Psoas muscle (tissue), 8 donors: ENCODE data around the gene UTY. TPM values are rescaled to one million over a fixed set of nuclear protein-coding genes. Genes with fewer than 3 reads are reported as not detected.

Source experiments
- ATAC-seq, 4 donors: fragments of 200-7000 bp; cut with Tn5 transposase; one replicate each; pipeline ENCODE4 v1.9.1; 2020; ENCODE audit warnings: moderate library complexity in 3 of 4, mild to moderate bottlenecking in 2 of 4
- DNase-seq, 2 donors: peaks; one replicate each; pipeline ENCODE4 v3.0.0-alpha.2; 2020
- H3K27ac ChIP-seq: fragments of 200-600 bp; one replicate; pipeline ENCODE4 v1.8.0; 2022
- H3K27me3 ChIP-seq, 3 donors: fragments of 200-600 bp in 1 of 3; one replicate each; pipeline versions ENCODE4 v1.6.1 to v1.8.0; 2013 to 2022; ENCODE audit warnings: low read length in 2 of 3, mild to moderate bottlenecking in 2 of 3, moderate library complexity in 1 of 3; ENCODE audit not compliant: insufficient read depth in 3 of 3
- H3K36me3 ChIP-seq, 2 donors: fragments of 200-600 bp in 1 of 2; one replicate each; pipeline versions ENCODE4 v1.6.1 to v1.8.0; 2013 to 2022; ENCODE audit warnings: low read depth in 1 of 2, mild to moderate bottlenecking in 1 of 2, moderate library complexity in 1 of 2; ENCODE audit not compliant: insufficient read depth in 1 of 2
- H3K4me1 ChIP-seq: fragments of 200-600 bp; one replicate; pipeline ENCODE4 v1.8.0; 2022
- H3K4me3 ChIP-seq: fragments of 200-600 bp; one replicate; pipeline ENCODE4 v1.8.0; 2022; ENCODE audit warnings: mild to moderate bottlenecking
- H3K9me3 ChIP-seq: fragments of 200-600 bp; one replicate; pipeline ENCODE4 v1.8.0; 2022
- WGBS, 3 donors: extraction: QIAGEN DNeasy Blood & Tissue Kit; methylation state at CpG; one replicate each; pipeline versions ENCODE4 v1.1.6 to v1.1.7; 2013; 5-methylcytosine and 5-hydroxymethylcytosine counted together
- intact Hi-C, 2 donors: fragments of 100-400 bp; cut with DNase I; formaldehyde crosslinking; loops; one replicate each; pipeline versions ENCODE4 v1.11.0 to v1.14.2; 2022
- long read RNA-seq, 2 donors: library from polyadenylated mRNA; unstranded; transcript quantifications; one replicate each; pipeline ENCODE4 v2.0.0, GENCODE V29; 2021
- polyA plus RNA-seq, 3 donors: library from polyadenylated mRNA; stranded (reverse); fragments of 200-250 nt; gene quantifications; one replicate each; pipeline ENCODE4 v1.2.3, GENCODE V29; 2013
- total RNA-seq, 4 donors: library from RNA; stranded (reverse); fragmentation: NEBNext Ultra II Directional in 2 of 4; extraction: Animal tissue kit (Norgen Biotek cat#: 25700) in 2 of 4; gene quantifications; one replicate each; pipeline versions ENCODE4 v1.2.1 to v1.2.4, GENCODE V29; 2021 to 2023
- TF ChIP-seq, protein P1 (sequence below): fragments of 200-600 bp; IDR thresholded peaks from one replicate; pipeline ENCODE4 v1.8.0; 2022; ENCODE audit warnings: antibody characterized with exemption
- donor health status: healthy with polysubstance abuse.
- donor health status: DM: no; HTN: no; CAD: no; lungs with moderate emphysema.
- donor health status: Bipolar disorder and iron deficiency.
- donor health status: healthy.
- donor health status: DM: yes; HTN: yes; CAD: no.
- donor health status: DM: no; HTN: no; CAD: no.
- donor health status: DM: no; HTN: no; CAD: no.
- donor health status: DM: yes; HTN: yes; CAD: no.

UTY gene
- total RNA-seq: not detected
- 1 to 10 TPM in 2 of 3 donors, not detected in 1; 1.3 to 4.5 TPM for polyA plus RNA-seq
- long read RNA-seq, donor 1: 0 reads
- long read RNA-seq, donor 2: 0 reads

DNA sequence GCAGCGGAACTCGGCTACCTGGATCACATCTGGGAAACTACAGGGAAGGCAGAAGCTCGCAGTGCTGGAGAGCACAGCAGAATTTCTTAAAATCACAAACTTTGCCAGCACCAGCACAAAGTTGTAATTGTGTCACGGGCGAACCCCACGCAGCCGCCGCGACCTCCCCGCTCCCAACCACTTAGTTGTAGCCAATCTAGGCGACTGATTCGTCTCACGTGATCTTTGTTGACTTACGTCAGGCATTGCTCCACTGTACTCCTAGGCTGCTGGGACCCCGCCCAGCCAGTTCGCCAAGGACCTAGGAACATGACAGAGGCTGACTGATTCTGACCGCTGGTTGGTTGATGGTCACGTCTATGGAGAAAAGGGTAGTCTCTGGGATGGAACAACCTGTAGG is at the start of gene UTY:
UTY (minus strand) TSS at position 206 of the 400 bp plus-strand sequence. CDS start 368 bp downstream, outside the sequence.
- TF ChIP-seq, protein P1, sequence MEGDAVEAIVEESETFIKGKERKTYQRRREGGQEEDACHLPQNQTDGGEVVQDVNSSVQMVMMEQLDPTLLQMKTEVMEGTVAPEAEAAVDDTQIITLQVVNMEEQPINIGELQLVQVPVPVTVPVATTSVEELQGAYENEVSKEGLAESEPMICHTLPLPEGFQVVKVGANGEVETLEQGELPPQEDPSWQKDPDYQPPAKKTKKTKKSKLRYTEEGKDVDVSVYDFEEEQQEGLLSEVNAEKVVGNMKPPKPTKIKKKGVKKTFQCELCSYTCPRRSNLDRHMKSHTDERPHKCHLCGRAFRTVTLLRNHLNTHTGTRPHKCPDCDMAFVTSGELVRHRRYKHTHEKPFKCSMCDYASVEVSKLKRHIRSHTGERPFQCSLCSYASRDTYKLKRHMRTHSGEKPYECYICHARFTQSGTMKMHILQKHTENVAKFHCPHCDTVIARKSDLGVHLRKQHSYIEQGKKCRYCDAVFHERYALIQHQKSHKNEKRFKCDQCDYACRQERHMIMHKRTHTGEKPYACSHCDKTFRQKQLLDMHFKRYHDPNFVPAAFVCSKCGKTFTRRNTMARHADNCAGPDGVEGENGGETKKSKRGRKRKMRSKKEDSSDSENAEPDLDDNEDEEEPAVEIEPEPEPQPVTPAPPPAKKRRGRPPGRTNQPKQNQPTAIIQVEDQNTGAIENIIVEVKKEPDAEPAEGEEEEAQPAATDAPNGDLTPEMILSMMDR: no peak
- WGBS, 3 donors: 0 to 1% methylated on average over 18 of the region's 18 CpGs; no CpG with 5 or more reads in 1 of the 3 donors
- Histone ChIP-seq H3K4me3 (no peak within 1 kb of the TSS), H3K4me1 (no peaks in the 10 kb centered on the region), H3K27me3 (no peaks in the 10 kb centered on the region), H3K27ac (no peak within 1 kb of the TSS), H3K36me3 (no peaks in the 10 kb centered on the region), H3K9me3 (no peaks in the 10 kb centered on the region)
- no peak for DNase-seq
- ATAC-seq: no peak
- intact Hi-C loops: no loop called here

DNA sequence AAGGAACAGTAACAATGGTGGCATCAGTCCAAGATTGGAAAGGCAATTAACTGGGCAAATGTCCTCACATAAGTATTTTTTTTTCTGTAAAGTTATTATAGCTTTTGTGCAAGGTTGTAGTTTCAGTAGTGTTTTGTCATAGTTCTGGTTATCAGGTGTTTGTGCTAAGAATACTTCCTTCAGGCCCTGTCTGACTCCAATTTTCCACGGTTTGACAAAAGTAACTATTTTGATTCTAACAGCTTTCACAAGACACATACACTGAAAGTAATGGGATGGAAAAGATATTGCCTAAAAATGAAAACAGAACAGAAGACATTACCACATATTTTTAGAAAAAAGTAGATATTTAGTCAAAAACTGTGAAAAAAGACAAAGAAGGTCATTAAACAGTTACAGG is 40.6 kb upstream of the UTY start:
- TF ChIP-seq, protein P1: no peak
- Histone ChIP-seq H3K9me3 (no peaks in the 10 kb centered on the region), H3K4me3 (no peak overlapping the region), H3K36me3 (no peaks in the 10 kb centered on the region), H3K27me3 (no peaks in the 10 kb centered on the region), H3K27ac (no peak overlapping the region), H3K4me1 (no peaks in the 10 kb centered on the region)
- WGBS, 3 donors: 45 to 48% methylated on average over 1 of the region's 1 CpG; no CpG with 5 or more reads in 1 of the 3 donors
- ATAC-seq (no peak), DNase-seq (no peak)
- intact Hi-C loops: no loop called here

DNA sequence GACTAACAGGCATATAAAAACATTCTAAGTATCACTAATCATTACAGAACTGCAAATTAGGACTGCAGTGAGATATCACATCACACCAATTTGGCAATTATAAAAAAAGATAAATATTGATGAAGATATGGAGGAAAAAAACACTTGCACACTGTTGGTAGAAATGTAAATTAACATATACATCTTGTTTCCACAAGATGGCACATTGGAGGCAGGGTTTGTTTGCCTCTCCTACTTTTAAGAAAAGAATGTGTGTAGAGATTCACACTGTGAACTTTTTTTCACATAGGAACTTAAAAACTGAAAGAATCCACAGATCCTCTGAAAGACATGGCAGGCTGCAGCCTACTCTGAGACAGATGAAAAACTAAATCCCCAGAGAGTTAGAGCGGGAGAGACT is 21.4 kb upstream of the UTY start:
- Histone ChIP-seq H3K9me3 (no peaks in the 10 kb centered on the region), H3K27me3 (no peaks in the 10 kb centered on the region), H3K4me1 (no peaks in the 10 kb centered on the region), H3K4me3 (no peak overlapping the region), H3K36me3 (no peaks in the 10 kb centered on the region), H3K27ac (no peak overlapping the region)
- DNase-seq: no peak
- intact Hi-C loops: no loop called here
- ATAC-seq: no peak
- TF ChIP-seq, protein P1: no peak
- 55 to 64% methylated on average over 1 of the region's 1 CpG; no CpG with 5 or more reads in 1 of the 3 donors for WGBS, 3 donors

DNA sequence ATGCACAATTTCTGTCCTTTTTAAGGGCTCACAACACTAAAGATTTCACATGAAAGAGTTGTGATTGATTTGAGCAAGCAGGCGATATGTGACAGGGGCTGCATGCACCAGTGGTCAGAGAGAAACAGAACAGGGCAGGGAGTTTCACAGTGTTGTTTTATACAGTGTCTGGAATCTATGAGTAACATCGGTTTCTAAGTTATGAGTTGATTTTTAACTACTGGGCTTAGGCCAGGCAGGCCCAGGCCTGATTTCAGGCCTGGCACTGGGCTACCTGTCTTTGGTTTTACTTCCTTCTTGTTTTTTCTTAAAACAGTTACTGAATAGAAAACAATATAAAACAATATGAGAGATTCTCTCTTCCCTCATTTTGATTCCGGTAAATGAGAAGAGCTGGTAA is 13.9 kb upstream of the UTY start:
- no peak for ATAC-seq
- Histone ChIP-seq H3K27ac (no peak overlapping the region), H3K36me3 (no peaks in the 10 kb centered on the region), H3K9me3 (no peaks in the 10 kb centered on the region), H3K4me3 (no peak overlapping the region), H3K4me1 (no peaks in the 10 kb centered on the region), H3K27me3 (no peaks in the 10 kb centered on the region)
- DNase-seq: no peak
- 90 to 91% methylated on average over 3 of the region's 3 CpGs; no CpG with 5 or more reads in 1 of the 3 donors for WGBS, 3 donors
- intact Hi-C loops: no loop called here
- TF ChIP-seq, protein P1: no peak

DNA sequence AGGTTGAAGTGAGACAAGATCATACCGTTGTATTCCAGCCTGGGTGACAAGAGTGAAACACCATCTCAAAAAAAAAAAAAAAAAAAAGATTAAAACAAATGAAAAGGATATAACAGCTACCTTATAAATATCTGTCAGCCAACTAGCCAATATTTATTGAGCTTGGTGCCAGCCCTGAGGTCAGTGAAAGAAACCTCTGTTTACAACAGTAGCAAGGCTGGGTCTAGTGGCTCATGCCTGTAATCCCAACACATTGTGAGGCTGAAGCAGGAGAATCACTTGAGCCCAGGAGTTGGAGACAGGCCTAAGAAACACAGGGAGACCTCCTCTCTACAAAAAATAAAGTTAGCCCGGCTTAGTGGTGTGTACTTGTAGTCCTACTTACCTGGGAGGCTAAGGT is 12.6 kb upstream of the UTY start:
- DNase-seq (no peak), ATAC-seq (no peak)
- Histone ChIP-seq H3K4me1 (no peaks in the 10 kb centered on the region), H3K9me3 (no peaks in the 10 kb centered on the region), H3K36me3 (no peaks in the 10 kb centered on the region), H3K4me3 (no peak overlapping the region), H3K27ac (no peak overlapping the region), H3K27me3 (no peaks in the 10 kb centered on the region)
- TF ChIP-seq, protein P1: no peak
- 94 to 97% methylated on average over 2 of the region's 2 CpGs; no CpG with 5 or more reads in 1 of the 3 donors for WGBS, 3 donors
- intact Hi-C loops: no loop called here
